ENCODE data around the gene GYPB.
"Not testable (repeated sequence)": the region's sequence is repeated elsewhere in the genome, so short reads cannot be mapped to it uniquely, and the experiment has no call there.

DNA sequence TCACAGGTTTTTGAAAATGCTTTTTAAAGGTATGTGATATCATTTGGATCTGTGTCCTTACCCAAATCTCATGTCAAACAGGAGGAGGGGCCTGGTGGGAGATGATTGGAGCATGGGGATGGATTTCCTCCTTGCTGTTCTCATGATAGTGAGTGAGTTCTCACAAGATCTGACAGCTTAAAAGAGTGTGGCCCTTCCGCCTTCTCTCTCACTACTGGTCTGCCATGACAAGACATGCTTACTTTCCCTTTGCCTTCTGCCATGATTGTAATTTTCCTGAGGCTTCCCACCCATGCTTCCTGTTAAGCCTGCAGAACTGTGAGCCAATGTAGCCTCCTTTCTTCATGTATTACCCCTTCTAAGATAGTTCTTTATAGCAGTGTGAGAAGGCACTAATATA lies 32.3 kb upstream of the GYPB start:
- not testable (repeated sequence) for TF ChIP-seq POLR2AphosphoS5 (IDR thresholded peaks at IDR 0.05; ENCODE audit: low read depth, low read length)
- TF ChIP-seq, protein P1, sequence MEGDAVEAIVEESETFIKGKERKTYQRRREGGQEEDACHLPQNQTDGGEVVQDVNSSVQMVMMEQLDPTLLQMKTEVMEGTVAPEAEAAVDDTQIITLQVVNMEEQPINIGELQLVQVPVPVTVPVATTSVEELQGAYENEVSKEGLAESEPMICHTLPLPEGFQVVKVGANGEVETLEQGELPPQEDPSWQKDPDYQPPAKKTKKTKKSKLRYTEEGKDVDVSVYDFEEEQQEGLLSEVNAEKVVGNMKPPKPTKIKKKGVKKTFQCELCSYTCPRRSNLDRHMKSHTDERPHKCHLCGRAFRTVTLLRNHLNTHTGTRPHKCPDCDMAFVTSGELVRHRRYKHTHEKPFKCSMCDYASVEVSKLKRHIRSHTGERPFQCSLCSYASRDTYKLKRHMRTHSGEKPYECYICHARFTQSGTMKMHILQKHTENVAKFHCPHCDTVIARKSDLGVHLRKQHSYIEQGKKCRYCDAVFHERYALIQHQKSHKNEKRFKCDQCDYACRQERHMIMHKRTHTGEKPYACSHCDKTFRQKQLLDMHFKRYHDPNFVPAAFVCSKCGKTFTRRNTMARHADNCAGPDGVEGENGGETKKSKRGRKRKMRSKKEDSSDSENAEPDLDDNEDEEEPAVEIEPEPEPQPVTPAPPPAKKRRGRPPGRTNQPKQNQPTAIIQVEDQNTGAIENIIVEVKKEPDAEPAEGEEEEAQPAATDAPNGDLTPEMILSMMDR (IDR thresholded peaks at IDR 0.05), result not testable (repeated sequence)
